ENCODE data around the gene CHRNA5.
A peak's percentile ranks its signal among the peaks of the same experiment; 100 is the strongest.
"Not testable (repeated sequence)": the region's sequence is repeated elsewhere in the genome, so short reads cannot be mapped to it uniquely, and the experiment has no call there.

The CHRNA5 gene

GRCh38 chr15:78564743-78565096 lies 600 bp upstream of the CHRNA5 start:
- DNase-seq = no peak

GRCh38 chr15:78565951-78566774 lies 843 bp downstream of the CHRNA5 start:
- DNase-seq = no peak

DNA sequence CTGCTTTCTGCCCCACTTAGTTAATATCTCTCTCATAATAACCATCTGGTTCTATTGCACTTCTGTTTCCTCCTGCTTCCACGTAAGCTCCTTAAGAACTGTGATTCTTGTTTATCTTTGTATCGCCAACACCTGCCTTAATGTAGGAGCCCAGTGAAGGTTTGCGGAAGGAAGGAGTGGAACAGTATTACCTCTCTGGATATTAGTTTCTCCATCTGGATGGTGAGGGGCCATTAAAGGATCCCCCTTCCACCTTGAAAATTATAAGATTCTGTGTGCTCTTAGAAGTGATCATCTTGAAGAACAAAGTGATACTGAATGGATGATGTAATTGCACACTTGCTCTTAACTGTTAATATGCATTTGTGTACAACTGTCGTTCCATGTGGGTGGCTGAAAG lies 2.2 kb downstream of the CHRNA5 start:
- no peak for DNase-seq

- no peak for DNase-seq
These were observed 5.4 kb downstream of the CHRNA5 start for GRCh38 chr15:78570710-78571109.

- no peak for DNase-seq
These were observed 6.1 kb downstream of the CHRNA5 start for GRCh38 chr15:78571382-78571781.

DNA sequence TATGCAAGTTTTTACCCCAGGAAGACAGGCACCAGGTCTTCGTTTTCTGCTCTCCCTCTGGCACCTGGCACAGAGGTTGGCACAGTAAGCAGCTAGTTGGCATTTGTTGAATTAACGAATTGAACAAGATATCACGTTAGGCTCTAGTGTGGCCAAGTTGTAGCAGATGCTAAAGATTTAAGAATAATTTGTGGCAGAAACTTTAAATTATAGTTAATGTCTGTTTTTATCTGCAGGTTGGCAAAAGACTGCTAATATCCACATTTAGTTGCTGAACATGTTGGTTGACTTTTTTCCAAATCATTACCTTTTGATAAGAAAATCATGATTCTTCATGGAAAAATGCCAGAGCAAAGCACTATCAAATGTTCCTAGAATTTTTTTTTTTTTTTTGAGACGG lies 8.1 kb downstream of the CHRNA5 start:
- no peak for DNase-seq

GRCh38 chr15:78574944-78575343 lies 9.6 kb downstream of the CHRNA5 start:
- DNase-seq = no peak

GRCh38 chr15:78597583-78597982 lies 32.3 kb downstream of the CHRNA5 start:
- no peak for DNase-seq

- DNase-seq = no peak
These were observed 33.0 kb downstream of the CHRNA5 start for GRCh38 chr15:78598348-78598747.

GRCh38 chr15:78599189-78599588 lies 33.9 kb downstream of the CHRNA5 start:
- no peak for DNase-seq

GRCh38 chr15:78603467-78603866 lies 38.1 kb downstream of the CHRNA5 start:
- DNase-seq = no peak

GRCh38 chr15:78604420-78604819 lies 39.1 kb downstream of the CHRNA5 start:
- no peak for DNase-seq

DNA sequence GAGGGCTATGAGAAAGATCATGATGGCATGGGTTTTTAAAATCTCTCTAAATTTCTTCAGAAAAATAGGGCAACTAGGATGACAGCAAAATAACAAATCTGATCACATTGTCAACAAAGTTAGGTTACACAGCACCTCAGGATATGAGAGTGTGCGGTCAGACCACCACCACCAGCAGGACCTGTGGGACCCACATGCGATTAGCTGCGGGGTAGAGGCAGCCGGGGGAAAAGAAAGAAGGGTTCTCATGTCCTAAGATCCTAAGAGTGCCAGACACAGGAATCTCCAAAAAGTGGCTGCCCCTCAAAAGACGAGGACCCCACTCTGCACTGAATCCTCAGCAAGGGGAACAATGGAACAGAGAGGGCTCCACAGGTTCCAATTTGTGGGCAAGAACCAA lies 39.9 kb downstream of the CHRNA5 start:
- DNase-seq = no peak

- no peak for DNase-seq
These were observed 40.4 kb downstream of the CHRNA5 start for GRCh38 chr15:78605680-78606079.

GRCh38 chr15:78609551-78609950 lies 44.2 kb downstream of the CHRNA5 start:
- DNase-seq = not testable (repeated sequence)

DNA sequence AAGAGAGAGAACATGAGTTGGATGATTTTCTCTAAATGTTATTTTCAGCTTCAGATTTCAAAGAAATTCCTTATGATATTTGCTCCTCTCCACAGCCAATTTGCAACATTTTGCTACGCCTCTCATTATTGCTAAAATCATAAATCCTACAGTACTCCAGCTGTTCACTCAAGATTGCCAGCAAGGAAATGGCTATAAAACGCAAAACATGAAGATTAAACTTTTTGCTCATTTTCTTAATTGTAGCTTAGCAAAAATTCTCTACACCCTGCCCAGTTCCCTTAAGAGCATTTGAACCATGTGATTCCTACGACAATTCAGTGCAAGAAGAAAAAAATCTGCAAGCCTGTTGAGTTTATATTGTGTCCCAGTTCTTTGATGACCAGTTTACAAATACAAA lies 48.7 kb downstream of the CHRNA5 start:
- no peak for DNase-seq

DNA sequence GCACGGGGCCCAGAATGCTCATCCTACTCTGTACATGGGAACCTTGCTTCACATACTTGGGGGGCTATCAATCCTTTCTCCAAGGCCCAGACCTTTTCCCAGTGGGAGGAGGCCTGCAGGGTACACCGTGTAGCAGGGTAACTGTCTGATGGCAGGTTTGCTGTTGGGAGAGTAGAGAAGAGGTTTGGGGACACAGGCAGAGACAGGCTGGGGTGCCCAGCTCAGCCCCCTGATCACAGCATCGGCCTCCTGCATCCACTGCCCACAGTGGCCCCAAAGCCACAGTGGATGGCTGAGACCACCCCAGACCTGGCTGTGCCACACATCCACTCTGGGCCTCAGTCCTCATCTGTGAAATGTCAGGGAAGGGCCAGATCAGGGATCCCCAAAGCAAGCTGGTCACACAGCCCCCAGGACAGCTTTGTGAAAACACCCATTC lies 49.9 kb downstream of the CHRNA5 start:
- no peak for DNase-seq

DNA sequence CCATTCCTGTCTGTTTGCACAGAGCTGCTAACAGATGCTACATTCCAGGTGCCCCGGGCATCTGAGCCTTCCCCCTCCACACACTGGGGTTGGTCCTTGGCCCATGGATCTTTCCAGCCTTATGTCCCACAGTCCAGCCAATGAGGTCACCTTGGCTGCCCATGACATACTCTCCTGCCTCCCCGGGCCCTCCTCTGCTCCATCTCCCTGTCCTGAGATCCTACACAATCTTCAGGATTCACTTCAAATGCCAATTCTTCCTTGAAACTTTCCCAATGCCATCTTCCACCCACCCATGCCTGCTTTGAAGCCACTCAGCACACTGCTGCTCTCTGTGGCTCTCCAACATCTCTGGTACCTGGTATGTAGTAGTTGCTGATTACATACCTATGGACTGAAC lies 51.2 kb downstream of the CHRNA5 start:
- no peak for DNase-seq

DNA sequence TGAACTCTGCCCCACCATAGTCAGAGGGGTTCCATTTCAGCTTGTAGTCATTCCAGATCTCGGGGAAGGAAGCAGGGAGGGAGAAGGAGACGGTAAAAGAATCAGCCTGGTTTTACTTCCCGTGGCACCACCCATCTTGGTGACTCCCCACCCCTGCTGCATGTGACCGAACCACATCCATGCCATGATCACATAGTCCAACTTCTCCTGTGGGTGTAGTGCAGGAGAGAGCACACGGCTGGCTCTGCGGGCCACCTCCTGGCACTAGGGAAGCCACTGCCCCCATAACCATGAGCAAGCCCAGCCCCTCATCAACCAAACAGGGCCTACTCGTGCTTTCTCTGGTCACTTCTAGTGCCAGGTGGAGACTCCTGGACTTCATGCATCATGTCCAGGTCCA lies 51.8 kb downstream of the CHRNA5 start:
- DNase-seq = no peak

DNA sequence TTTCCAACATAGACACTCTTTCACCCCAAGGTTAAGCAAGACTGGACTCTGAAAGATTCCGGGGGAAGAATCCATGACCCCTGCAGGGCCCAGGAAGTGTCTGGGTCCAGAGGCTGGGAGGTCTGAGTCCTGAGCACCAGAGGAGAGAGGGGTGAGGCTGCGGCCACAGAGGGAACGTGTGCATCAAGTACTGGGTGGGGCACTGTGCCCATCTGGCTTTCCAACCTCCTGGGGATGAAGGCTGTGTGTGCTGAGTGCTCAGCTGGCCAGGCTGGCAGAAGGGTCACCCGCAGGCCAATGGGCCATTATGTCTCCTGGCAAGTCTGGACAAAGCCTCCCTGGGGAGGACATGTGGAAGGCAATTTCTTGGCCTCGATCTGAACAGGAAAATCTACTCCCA lies 52.2 kb downstream of the CHRNA5 start:
- no peak for DNase-seq

GRCh38 chr15:78618064-78618463 lies 52.7 kb downstream of the CHRNA5 start:
- no peak for DNase-seq

DNA sequence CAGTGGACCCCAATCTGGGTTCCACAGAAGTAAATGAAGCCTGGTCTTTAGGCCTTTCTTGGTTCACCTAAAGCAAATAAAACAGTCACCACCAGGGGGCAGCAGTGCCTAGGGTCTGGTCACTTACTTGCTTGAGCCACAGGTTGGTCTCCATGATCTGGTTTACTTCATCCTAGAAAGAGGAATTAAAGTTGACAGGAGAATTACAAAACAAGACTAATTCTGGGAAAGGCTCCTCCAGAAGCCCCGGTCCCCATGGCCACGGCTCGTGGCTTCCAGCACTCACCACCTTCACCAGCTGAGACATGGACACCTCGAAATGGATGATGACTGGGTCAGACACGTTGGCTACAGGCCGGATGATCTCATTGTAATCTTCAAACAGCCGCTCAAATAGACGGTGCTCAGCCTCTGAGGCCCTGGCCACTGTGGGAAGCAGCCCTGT lies 53.2 kb downstream of the CHRNA5 start:
- peak in 54 of 58 donors; percentile 14 to 97 (median 62) for DNase-seq

All from anterior cingulate cortex (tissue), 58 donors.